NCI-H1048 (cell line): Measurements from ENCODE around the gene VPS52.
A peak's percentile ranks its signal among the peaks of the same experiment; 100 is the strongest.

ENCODE experiments used
- DNase-seq: peaks from one replicate; lab custom pipeline; 2025; lab: John Stamatoyannopoulos, UW

Gene VPS52

GRCh38 chr6:33271468-33272274 is at the start of gene VPS52, which contains the start of gene RPS18:
Gene VPS52 (minus strand): TSS chr6:33271876. CDS start chr6:33271675, 201 bp downstream.
Gene RPS18 (plus strand): TSS chr6:33272075. CDS start chr6:33272120, 45 bp downstream.
- peak; percentile 91 for DNase-seq

GRCh38 chr6:33321227-33321626 is 49.6 kb upstream of the VPS52 start:
- DNase-seq = no peak

- DNase-seq = no peak
These were observed 48.9 kb upstream of the VPS52 start for GRCh38 chr6:33320315-33321181.

GRCh38 chr6:33319939-33320314 is 48.3 kb upstream of the VPS52 start:
- DNase-seq = no peak

GRCh38 chr6:33318426-33319073 is 46.9 kb upstream of the VPS52 start:
- DNase-seq = no peak

- peak; percentile 99 for DNase-seq
These were observed 46.2 kb upstream of the VPS52 start, which contains the start of gene ZBTB22 for GRCh38 chr6:33317669-33318425. Gene ZBTB22 (minus strand): TSS chr6:33317744. CDS start chr6:33316916, 828 bp downstream.

GRCh38 chr6:33317419-33317668 is 45.7 kb upstream of the VPS52 start:
- DNase-seq = no peak

- DNase-seq = no peak
These were observed 45.1 kb upstream of the VPS52 start for GRCh38 chr6:33316603-33317418.

- no peak for DNase-seq
These were observed 44.3 kb upstream of the VPS52 start for GRCh38 chr6:33315793-33316602.

GRCh38 chr6:33314943-33315792 is 43.5 kb upstream of the VPS52 start:
- no peak for DNase-seq

- DNase-seq = no peak
These were observed 42.9 kb upstream of the VPS52 start for GRCh38 chr6:33314515-33314942.

- DNase-seq = no peak
These were observed 42.2 kb upstream of the VPS52 start, which contains the start of gene TAPBP for GRCh38 chr6:33313709-33314514. Gene TAPBP (minus strand): TSS chr6:33314078. CDS start chr6:33314041, 37 bp downstream.

GRCh38 chr6:33313105-33313708 is 41.5 kb upstream of the VPS52 start:
- no peak for DNase-seq

GRCh38 chr6:33312361-33313104 is 40.9 kb upstream of the VPS52 start:
- peak; percentile 39 for DNase-seq

- no peak for DNase-seq
These were observed 34.7 kb upstream of the VPS52 start for GRCh38 chr6:33306356-33306755.

GRCh38 chr6:33305052-33305451 is 33.4 kb upstream of the VPS52 start:
- no peak for DNase-seq

GRCh38 chr6:33304216-33304615 is 32.5 kb upstream of the VPS52 start:
- no peak for DNase-seq
